A172 (cell line): ENCODE data around the gene ASB17. TPM values are rescaled to one million over a fixed set of nuclear protein-coding genes. Genes with fewer than 3 reads are reported as not detected.

Experiments used
- total RNA-seq: library from RNA; depleted of rRNA; stranded (reverse); fragments of >200 nt; shearing (Covaris generic); gene quantifications from 2 replicates; pipeline ENCODE4 v1.2.3, GENCODE V29; 2014; rRNA removed

The ASB17 gene
- total RNA-seq, 1 experiment from 2014 or later: not detected

Other genes with a start within 250 kb of the ASB17 start
- 27.6 and 33.6 TPM in 2 replicates for gene ACADM, start 207.7 kb downstream of the ASB17 start, total RNA-seq
- 77.4 and 93.6 TPM in 2 replicates for gene RABGGTB, start 146.1 kb downstream of the ASB17 start, total RNA-seq
- gene MSH4, start 135.5 kb downstream of the ASB17 start, total RNA-seq: 0.02 and 0.05 TPM in 2 replicates
- gene ST6GALNAC3, start 142.3 kb upstream of the ASB17 start, total RNA-seq: 1.8 and 1.9 TPM in 2 replicates